ENCODE results near the gene CCM2L.

CCM2L gene

DNA sequence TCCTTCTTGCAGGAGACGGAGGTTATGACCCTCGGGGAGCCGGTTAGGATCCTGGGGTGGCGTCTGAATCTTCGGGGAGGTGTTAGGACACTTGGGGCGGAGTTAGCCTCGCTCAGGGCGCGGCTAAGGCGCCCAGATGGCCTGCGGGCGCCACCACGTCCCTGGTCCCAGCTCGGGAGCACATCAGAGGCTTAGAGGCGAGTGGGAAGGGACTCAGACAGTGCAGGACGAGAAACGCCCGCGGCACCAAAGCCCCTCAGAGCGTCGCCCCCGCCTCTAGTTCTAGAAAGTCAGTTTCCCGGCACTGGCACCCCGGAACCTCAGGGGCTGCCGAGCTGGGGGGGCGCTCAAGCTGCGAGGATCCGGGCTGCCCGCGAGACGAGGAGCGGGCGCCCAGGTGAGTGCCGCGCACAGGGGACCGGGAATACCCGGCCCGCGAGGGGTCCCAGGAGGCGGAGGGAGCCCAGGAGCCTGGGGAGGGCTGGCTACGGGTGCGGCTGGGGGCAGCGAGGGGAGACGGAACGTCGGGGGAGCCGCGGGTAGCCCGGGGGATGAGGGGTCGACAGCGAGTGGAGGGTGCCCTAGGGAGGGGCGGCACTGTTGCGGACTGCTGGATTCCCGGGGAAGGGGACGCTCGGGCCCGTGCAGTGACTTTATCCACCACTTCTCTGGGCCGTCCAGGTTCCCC is 42.0 kb downstream of the CCM2L start, which contains the start of gene HCK:
TSS of gene HCK (plus strand) at position 153 of the 688 bp plus-strand sequence.
- peaks cover 83% of the 10 kb centered on the region for H3K27me3 Mint-ChIP-seq
- H3K9me3 Mint-ChIP-seq, result no peaks in the 10 kb centered on the region
- no peaks in the 10 kb centered on the region for H3K36me3 Mint-ChIP-seq (ENCODE audit: low read depth)
- peaks cover 15% of the 10 kb centered on the region for H3K4me1 Mint-ChIP-seq (ENCODE audit: low read depth)
- no peak within 1 kb of the TSS for H3K27ac Mint-ChIP-seq
- peak within 1 kb of the TSS; percentile 68 for H3K4me3 Mint-ChIP-seq
- peak; percentile 40 for DNase-seq

DNA sequence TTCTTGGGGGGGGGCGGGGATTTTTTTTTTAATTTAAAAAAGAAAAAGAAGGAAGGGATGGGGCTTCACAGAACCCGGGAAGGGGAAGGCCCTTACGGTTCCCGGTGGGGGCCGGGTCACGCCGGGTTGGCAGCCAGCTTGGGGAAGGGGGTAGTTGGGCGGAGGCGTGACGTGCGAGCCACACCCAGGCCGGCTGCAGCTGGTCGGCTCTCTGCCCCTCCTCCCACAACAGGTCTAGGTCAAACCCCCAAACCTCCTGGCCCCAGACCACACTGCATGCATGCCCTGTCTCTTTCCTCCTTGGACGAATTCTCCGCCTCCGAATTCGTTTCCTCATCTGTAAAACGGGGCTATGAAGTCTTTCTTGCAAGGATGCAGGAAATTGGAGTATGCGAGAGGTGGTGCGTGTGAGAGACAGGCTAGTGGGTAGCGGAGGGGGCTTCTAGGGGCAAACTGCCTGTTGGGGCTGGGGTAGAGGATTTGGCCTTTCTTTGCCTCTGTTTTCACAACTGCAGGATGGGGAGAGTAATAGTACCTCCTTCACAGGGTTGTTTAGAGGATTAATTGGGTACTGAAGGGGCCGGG is 42.6 kb downstream of the CCM2L start:
- Mint-ChIP-seq H3K27ac (no peak overlapping the region), H3K4me3 (peak overlapping the region; percentile 68)

DNA sequence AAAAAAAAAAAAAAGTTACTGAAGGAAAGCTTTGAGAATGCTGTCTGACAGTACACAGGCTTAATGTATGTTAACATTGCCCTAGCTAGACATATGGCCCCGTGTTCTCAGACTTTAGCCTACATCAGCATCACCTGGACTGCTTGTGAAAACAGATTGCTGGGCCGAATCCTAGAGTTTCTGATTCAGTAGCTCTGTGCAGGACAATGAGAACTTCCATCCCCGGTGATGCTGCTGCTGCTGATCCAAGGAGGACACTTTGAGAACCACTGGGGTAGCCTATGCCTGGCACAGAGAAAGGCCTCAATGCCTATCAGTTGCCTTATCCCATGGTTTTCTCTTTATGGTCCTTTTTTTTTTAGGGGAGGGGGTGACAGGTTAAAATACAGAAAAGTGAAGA is 43.4 kb downstream of the CCM2L start:
- no peak for DNase-seq
- Mint-ChIP-seq H3K9me3 (no peaks in the 10 kb centered on the region), H3K4me3 (no peak overlapping the region), H3K36me3 (ENCODE audit: low read depth) (no peaks in the 10 kb centered on the region), H3K27ac (no peak overlapping the region), H3K4me1 (ENCODE audit: low read depth) (peaks cover 15% of the 10 kb centered on the region), H3K27me3 (peaks cover 75% of the 10 kb centered on the region)

More for the DNA sequence above, 42.6 kb downstream of the CCM2L start:
- Mint-ChIP-seq H3K27me3 (peaks cover 80% of the 10 kb centered on the region), H3K9me3 (no peaks in the 10 kb centered on the region), H3K4me1 (ENCODE audit: low read depth) (peaks cover 15% of the 10 kb centered on the region), H3K36me3 (ENCODE audit: low read depth) (no peaks in the 10 kb centered on the region)
- DNase-seq, result no peak

DNA sequence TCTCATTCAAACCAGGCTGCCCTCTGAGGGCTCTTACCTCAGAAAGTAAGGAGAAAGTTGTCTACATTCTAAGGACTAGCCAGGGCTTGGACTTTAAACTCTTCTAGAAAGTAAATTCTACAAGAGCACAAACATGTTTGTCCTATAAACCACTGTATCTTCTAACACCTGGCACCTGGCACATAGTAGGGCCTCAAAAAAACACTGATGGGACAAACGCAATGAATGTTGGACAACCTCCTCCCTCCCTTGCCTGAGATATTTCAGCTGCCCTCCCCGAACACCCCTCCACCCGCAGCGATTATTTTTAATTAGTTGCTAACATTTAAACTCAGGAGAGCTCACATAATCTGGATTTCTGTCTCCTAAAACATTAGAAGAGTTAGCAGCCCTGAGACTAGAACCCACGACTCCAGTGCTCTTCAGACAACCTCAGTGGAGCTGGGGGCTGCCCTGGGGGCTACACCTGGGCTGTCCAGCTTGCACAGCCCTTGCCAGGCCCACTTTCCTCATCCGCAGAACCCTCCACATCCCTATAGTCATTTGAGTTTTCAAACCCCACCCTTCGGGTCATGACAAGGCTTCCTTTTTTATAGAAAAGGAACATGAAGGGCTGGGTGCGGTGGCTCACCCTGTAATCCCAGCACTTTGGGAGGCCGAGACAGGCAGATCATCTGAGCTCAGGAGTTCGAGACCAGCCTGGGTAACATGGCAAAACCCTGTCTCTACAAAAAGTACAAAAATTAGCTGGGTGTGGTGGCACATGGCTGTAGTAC is 46.7 kb downstream of the CCM2L start:
- peaks cover 5% of the 10 kb centered on the region for H3K4me1 Mint-ChIP-seq (ENCODE audit: low read depth)
- H3K9me3 Mint-ChIP-seq, result no peaks in the 10 kb centered on the region
- H3K4me3 Mint-ChIP-seq, result no peak overlapping the region
- no peak for DNase-seq
- no peak overlapping the region for H3K27ac Mint-ChIP-seq
- H3K36me3 Mint-ChIP-seq (ENCODE audit: low read depth), result no peaks in the 10 kb centered on the region
- H3K27me3 Mint-ChIP-seq, result peaks cover 65% of the 10 kb centered on the region

DNA sequence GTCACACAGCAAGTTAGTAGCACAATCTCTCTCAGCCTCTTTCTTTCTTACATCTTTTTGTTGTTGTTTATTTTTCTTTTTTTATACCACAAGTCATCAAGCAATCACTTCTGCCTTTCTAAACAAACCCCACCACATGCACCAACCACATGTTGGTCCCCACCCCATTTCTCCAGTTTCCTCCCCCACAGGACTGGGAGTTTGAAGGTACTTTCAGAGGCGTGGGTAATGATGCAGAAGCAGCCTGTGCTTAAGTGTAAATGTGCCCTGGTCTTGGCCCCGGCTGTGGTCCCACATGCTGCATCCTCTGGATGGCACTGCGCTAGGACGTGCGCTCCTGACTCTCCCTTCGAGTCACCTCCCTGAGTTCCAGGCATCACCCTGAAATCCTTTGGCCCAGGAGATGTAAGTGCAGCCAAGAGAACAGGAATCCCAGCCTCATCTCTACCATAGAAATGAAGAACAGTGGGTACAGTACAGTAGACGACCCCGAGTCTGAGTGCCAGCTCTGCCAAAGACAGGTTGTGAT is 47.5 kb downstream of the CCM2L start:
- Mint-ChIP-seq H3K9me3 (no peaks in the 10 kb centered on the region), H3K4me1 (ENCODE audit: low read depth) (peaks cover 3% of the 10 kb centered on the region), H3K36me3 (ENCODE audit: low read depth) (no peaks in the 10 kb centered on the region), H3K27ac (no peak overlapping the region), H3K4me3 (no peak overlapping the region), H3K27me3 (peaks cover 57% of the 10 kb centered on the region)
- no peak for DNase-seq

DNA sequence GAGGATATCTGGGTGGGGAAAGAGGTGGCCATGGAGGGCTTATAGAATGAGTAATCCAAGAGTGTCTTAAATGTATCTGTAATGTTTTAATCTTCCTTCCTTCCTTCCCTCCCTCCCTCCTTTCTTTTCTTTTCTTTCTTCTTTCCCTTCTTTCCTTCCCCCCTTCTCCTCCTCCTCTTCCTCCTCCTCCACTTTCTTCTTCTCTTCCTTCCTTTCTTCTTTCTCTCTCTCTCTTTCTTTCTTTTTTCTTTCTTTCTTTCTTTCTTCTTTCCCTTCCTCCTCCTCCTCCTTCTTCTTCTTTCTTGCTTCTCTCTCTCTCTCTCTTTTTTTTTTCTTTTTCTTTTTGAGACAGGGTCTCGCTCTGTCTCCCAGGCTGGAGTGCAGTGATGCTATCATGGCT is 49.0 kb downstream of the CCM2L start:
- Mint-ChIP-seq H3K4me1 (ENCODE audit: low read depth) (no peaks in the 10 kb centered on the region), H3K27me3 (peaks cover 51% of the 10 kb centered on the region), H3K36me3 (ENCODE audit: low read depth) (no peaks in the 10 kb centered on the region), H3K9me3 (no peaks in the 10 kb centered on the region), H3K27ac (no peak overlapping the region), H3K4me3 (no peak overlapping the region)
- DNase-seq, result no peak

DNA sequence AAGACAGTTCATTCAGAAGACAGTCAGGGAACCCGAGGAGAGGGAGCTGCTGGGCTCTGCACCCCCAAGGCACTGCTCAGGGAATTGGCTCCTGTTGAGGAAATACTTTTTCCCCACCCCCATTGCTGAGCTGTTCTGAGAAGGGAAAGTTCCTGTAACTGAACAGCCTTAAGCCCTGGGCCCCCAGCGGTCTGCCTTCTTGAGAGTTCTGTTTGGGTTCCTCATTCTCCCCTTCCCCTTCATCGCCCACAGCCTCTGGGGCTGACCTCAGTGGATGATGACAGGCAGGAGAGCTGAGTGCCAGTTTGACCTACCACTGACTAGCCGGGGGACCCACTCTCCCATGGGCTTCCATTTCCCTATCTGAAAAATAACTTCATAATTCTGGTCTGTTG is 52.5 kb downstream of the CCM2L start:
- Mint-ChIP-seq H3K36me3 (ENCODE audit: low read depth) (no peaks in the 10 kb centered on the region), H3K9me3 (no peaks in the 10 kb centered on the region), H3K4me3 (no peak overlapping the region), H3K27ac (no peak overlapping the region), H3K27me3 (peaks cover 30% of the 10 kb centered on the region), H3K4me1 (ENCODE audit: low read depth) (no peaks in the 10 kb centered on the region)
- no peak for DNase-seq

DNA sequence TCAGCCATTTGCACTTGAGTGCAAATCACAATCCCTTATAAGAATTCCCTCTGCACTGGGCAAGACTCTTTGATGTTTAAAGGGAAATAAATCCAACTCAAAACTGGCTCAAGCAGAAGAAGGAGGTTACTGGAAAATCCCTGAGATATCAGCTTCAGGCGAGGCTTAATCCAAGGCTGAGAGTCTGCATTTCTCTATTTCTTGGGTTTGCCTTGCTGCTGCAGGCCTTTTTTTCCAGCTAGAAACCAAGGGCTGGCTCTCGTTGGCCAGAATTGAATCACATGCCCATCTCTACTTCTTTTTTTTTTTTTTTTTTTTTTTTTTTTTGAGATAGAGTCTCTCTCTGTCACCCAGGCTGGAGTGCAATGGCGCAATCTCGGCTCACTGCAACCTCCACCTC is 53.5 kb downstream of the CCM2L start:
- Mint-ChIP-seq H3K9me3 (no peaks in the 10 kb centered on the region), H3K27me3 (peaks cover 30% of the 10 kb centered on the region), H3K27ac (no peak overlapping the region), H3K4me1 (ENCODE audit: low read depth) (no peaks in the 10 kb centered on the region), H3K36me3 (ENCODE audit: low read depth) (no peaks in the 10 kb centered on the region), H3K4me3 (no peak overlapping the region)
- no peak for DNase-seq

DNA sequence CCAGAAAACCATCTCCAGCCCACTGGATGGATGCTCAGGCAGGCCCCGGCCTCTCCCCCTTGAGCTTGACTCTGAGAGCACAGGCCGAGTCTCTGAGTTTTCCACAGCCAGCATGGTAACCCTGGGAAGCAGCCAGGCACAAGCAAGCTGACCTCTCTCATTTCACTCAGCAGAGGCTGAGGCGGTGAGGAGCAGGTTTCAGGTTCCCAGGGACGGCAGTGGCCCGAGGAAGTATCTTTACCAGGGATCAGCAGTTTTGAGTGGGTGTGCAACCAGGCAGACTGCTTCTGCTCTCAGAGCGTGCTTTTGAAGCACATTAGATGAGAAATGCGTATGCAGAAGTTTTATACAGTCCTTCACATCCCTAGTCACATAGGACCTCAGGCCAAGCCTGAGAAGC is 54.4 kb downstream of the CCM2L start:
- Mint-ChIP-seq H3K9me3 (no peaks in the 10 kb centered on the region), H3K27me3 (peaks cover 22% of the 10 kb centered on the region), H3K4me3 (no peak overlapping the region), H3K27ac (no peak overlapping the region), H3K36me3 (ENCODE audit: low read depth) (no peaks in the 10 kb centered on the region), H3K4me1 (ENCODE audit: low read depth) (no peaks in the 10 kb centered on the region)
- no peak for DNase-seq

DNA sequence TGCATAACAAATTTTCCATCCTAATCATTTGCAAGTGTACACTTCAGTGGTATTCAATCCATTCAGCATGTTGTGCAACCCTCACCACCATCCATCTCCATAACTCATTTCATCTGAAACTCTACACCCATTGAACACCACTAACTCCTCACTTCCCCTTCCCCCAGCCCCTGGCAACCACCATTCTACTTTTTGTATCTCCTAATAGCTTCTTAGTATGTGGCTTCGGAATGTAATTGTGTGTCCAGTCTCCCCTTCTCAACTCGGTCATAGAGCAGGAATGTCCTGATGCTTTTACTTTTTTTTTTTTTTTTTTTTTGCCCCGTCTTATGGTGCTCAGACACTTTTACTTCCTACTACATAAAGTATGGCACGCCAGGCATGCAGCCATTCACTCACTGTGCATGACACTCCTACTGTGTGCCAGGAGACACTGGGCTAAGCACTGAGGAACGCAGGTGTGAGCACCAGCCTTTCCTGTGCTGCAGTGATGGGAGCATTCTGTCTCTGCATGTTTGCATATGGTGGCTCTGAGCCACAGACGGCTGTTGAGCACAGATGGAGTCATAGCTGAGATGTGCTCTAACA is 57.1 kb downstream of the CCM2L start:
- Mint-ChIP-seq H3K4me1 (ENCODE audit: low read depth) (no peaks in the 10 kb centered on the region), H3K9me3 (no peaks in the 10 kb centered on the region), H3K4me3 (no peak overlapping the region), H3K27ac (no peak overlapping the region), H3K36me3 (ENCODE audit: low read depth) (no peaks in the 10 kb centered on the region), H3K27me3 (peaks cover 7% of the 10 kb centered on the region)
- DNase-seq, result no peak

DNA sequence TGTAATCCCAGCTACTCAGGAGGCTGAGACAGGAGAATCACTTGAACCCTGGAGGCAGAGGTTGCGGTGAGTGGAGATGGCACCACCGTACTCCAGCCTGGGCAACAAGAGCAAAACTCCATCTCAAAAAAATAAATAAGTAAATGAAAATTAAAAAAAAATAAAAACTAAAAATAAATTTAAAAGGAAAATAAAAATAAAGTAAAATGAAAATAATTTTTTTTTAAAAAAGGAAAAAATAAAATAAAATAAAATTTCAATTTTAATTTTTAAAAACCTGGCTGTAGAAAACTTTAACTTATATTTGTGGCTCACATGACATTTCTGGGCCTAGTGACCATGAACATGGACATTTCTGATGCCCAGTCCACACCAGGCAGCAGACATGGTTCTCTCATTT is 57.9 kb downstream of the CCM2L start:
- H3K27ac Mint-ChIP-seq, result no peak overlapping the region
- no peak for DNase-seq
- H3K4me3 Mint-ChIP-seq, result no peak overlapping the region
- peaks cover 4% of the 10 kb centered on the region for H3K27me3 Mint-ChIP-seq
- H3K9me3 Mint-ChIP-seq, result no peaks in the 10 kb centered on the region
- no peaks in the 10 kb centered on the region for H3K36me3 Mint-ChIP-seq (ENCODE audit: low read depth)
- no peaks in the 10 kb centered on the region for H3K4me1 Mint-ChIP-seq (ENCODE audit: low read depth)

DNA sequence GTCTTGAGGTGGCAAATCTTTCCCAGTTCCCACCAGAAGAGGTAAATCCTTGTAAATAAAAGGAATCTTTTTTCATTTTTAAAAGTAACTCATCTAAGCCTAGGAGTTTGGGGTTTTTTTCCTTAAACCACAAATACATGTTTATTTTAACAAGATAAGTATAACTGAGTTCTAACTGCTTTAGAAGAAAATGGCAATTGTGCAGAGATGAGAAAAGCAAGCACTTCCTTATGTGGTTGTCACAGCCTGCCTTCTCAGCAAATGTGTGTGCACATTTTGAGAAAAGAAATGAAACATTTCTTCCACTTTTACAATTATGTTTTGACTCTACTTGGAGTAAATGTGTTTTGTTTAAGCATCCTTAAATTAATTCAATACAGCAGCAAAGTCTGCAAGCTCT is 59.5 kb downstream of the CCM2L start:
- H3K36me3 Mint-ChIP-seq (ENCODE audit: low read depth), result no peaks in the 10 kb centered on the region
- DNase-seq, result no peak
- H3K27ac Mint-ChIP-seq, result no peak overlapping the region
- no peaks in the 10 kb centered on the region for H3K4me1 Mint-ChIP-seq (ENCODE audit: low read depth)
- no peak overlapping the region for H3K4me3 Mint-ChIP-seq
- H3K27me3 Mint-ChIP-seq, result no peaks in the 10 kb centered on the region
- H3K9me3 Mint-ChIP-seq, result no peaks in the 10 kb centered on the region

DNA sequence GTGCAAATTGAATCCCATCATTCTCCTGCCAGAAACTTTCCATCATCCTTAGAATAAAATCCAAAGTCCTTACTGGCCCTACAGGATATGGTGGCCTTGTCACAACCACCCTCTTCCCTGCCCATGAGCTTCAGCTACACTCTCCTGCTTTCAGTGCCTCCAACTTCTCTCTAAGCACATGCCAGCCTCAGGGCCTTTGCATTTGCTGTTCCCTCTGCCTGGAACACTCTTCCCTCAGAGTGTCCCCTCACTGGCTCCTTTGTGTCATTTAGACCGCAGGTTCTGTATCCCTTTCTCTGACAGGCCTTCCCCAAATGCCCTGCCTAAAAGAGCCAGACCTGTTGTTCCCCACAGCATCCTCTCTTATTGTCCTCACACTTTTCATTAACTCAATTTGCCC is 60.0 kb downstream of the CCM2L start:
- Mint-ChIP-seq H3K27me3 (no peaks in the 10 kb centered on the region), H3K36me3 (ENCODE audit: low read depth) (no peaks in the 10 kb centered on the region), H3K27ac (no peak overlapping the region)

DNA sequence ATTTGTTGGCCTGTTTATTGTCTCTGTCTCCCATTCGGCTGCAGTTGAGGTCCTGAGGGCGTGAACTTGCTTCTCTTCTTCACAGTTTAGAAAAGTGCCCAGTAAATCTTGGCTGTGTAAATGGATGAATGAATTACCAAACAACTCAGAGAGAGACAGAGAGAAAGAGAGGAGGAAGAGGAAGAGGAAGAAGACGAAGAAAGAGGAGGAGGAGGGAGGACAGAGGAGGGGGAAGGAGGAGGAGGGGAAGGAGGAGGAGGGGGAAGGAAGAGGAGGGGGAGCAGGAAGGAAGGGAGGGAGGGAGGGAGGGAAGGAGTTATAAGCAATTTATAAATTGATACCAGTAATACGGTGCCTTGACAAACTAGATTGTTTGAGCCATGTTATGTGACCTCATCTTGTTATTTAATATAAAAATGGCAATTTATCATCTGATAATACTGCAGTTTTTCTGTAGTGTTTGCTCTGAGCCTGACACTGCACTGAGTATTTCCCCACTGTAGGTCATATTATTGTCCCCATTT is 60.5 kb downstream of the CCM2L start:
- Mint-ChIP-seq H3K4me1 (ENCODE audit: low read depth) (no peaks in the 10 kb centered on the region), H3K9me3 (no peaks in the 10 kb centered on the region), H3K4me3 (no peak overlapping the region), H3K36me3 (ENCODE audit: low read depth) (no peaks in the 10 kb centered on the region), H3K27me3 (no peaks in the 10 kb centered on the region), H3K27ac (no peak overlapping the region)
- no peak for DNase-seq

More for the DNA sequence above, 60.0 kb downstream of the CCM2L start:
- Mint-ChIP-seq H3K4me1 (ENCODE audit: low read depth) (no peaks in the 10 kb centered on the region), H3K4me3 (no peak overlapping the region), H3K9me3 (no peaks in the 10 kb centered on the region)
- DNase-seq, result no peak
